HG03175 (cell line): ENCODE data around the gene TSHZ3.

Experiments
- ATAC-seq: cut with Tn5 transposase; IDR thresholded peaks from one replicate; pipeline ENCODE4 v1.9.1; 2021; ENCODE audit warnings: mild to moderate bottlenecking, moderate library complexity; ENCODE audit not compliant: unreplicated experiment

The TSHZ3 gene

DNA sequence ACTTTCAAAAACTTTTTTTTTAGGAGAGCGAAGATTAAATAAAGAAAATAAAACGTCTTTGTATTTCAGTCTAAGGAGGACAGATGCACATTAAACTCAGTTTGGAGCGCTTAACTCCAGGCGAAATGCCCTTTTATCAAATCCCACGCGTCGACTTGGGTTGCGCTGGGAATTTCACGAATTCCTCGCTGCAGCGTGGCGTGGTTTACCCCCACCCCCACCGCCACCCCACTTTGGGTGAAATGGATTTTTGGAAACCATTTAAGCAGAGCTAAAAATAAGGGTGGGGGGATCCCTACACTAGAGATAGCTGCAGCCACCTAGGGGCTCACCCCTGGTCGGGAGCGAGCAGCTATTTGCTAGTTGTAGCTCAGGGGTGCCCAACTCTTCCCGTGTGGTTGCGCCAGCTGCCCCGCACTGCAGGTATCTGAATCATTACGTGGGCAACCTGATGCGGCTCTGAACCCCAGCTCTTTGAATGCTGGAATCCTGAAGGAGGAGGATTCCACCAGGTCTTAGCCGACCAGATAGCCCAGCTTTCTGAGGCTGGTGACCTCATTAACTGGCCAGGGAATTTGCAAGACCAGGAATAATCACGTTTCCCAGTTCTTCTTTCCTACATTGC, 6.5 kb upstream of the TSHZ3 start:
- no peak for ATAC-seq

DNA sequence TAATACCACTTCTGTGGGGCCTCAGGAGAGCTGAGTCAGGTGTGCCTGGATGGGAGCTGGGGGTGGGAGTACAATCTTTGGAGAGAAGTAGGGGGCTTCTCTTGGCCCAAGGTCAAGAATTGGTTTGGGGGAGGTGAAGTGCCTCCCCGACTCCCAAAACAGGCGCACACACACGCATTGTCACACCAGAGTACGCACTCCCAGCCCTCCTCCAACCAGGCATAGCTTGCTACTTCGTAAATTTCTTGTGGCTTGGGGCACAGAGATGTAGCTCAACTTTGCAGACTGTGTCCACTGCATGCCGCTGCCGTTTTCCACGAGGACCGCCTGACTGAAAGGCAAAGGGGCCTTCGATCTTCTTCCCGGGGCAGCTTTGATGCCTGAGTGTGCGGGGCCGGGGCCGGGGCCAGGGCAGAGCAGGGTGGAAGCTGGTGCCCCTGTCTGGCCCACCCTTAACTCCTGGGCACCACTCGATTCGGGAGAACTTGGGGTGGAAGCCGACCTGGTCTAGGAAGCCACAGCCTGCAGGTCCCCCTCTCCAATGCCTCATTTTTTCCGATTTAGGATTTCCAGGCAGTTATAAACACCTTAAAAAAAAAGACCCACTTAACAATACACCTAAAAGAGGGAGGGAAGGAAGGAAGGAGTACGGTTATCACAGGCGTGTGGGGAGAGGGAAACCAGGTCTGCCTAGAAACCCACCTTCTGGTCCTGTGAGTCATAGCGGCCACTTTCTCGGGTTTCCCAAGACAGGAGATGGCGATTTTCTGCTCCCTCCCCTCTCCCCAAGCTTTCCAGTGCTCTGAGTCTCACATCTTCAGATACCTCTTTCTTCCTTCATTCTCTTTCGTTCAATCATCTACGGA, 5.8 kb upstream of the TSHZ3 start:
- no peak for ATAC-seq

DNA sequence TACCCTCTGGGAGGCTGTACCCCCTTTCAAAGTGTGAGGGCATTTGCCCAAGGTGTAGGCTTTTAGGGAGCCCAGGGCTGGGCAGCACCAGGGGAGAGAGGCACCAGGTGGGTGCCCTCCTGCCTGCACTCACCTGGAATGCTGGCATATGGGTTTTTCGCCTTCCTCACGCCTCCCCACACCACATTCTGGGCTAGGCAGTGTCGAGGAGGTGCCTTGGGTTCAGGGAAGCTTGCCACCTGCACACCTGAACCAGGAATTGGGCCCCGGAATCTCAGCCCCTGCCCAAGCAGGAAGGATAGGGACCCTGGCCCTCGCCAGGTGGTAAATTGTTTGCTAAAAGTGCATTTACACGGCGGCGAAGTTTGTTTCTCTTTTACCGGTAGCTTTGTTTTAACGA, 5.1 kb upstream of the TSHZ3 start:
- no peak for ATAC-seq

DNA sequence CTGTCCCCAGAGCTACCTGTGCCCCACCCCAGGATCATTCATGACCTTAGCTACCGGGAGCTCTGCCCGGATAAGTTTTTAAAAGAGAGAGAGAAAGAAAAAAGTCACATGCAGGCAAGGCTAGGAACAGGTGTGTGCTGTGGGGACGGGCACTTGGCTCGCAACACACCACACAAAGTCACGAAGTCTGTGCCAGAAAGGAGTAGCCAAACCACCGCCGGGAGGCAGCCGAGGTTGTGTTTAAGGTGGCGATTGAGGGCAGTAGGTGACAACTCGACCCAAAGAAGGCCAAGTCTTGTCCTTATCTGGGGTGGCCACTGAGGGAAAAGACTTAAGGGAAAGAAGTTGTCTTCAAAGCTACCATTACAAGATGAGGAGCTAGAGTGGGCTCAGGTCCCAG, 4.6 kb upstream of the TSHZ3 start:
- no peak for ATAC-seq

DNA sequence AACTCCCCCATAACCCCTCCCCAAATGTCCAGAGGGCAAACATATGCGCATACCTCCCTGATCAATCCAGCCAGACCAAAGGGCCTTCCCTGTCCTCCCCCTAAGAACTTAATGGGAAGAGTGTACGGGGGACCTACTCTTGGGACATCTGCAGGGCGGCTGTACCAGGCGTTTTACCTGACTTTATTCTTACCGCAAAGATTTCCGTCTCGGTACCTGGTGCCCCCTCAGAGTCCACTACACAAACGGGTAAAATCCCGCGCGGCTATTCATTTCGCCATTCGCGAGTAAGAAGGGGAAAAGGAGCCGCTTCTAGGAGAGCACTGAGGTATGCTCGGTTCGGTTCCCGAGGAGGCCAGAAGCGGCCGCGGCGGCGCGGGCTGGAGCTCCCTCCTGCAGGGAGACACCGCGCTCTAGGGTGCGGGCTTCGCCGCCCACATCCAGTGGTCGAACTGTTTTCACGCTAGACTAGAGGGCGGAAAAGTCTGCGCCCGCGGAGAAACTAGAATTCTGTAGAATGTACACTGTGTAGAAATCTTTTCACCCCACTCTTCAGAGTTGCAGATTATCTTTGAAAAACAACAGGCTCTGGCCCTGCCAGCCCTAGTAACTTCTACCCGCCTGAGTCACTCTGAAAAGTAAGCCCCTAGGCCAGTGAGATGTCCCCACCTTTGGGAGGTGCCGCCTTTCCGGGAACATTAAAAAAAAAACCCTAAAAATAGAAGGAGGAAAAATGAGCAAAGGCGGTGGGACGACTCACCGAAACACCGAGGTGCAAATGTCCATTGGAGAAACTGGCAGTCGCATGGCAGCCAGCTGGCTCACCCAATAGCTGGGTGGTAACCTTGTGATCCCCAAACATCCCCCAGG, 3.8 kb upstream of the TSHZ3 start:
- no peak for ATAC-seq

- ATAC-seq = no peak
Observed at GRCh38 chr19:31352296-31352781, 3.1 kb upstream of the TSHZ3 start.

DNA sequence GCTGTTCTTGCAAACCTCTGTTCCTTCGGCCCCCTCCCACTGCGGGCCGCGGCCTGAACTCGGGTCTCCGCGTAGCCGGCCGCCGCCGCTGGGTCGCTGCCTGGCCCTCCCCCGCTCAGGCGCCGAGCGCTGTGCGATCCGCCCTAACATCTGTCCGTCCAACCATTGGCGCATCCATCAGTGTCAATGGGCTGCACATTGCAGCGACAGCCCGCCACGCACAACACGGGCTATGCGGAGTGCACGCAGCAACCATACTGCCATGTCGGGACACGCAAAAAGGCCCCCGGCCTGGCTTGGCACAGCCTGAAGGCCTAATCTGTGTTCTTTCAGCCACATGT, 2.6 kb upstream of the TSHZ3 start:
- no peak for ATAC-seq

- no peak for ATAC-seq
Observed at GRCh38 chr19:31351056-31351854, 2.0 kb upstream of the TSHZ3 start.

- no peak for ATAC-seq
Observed at GRCh38 chr19:31350693-31351055, 1.4 kb upstream of the TSHZ3 start.

DNA sequence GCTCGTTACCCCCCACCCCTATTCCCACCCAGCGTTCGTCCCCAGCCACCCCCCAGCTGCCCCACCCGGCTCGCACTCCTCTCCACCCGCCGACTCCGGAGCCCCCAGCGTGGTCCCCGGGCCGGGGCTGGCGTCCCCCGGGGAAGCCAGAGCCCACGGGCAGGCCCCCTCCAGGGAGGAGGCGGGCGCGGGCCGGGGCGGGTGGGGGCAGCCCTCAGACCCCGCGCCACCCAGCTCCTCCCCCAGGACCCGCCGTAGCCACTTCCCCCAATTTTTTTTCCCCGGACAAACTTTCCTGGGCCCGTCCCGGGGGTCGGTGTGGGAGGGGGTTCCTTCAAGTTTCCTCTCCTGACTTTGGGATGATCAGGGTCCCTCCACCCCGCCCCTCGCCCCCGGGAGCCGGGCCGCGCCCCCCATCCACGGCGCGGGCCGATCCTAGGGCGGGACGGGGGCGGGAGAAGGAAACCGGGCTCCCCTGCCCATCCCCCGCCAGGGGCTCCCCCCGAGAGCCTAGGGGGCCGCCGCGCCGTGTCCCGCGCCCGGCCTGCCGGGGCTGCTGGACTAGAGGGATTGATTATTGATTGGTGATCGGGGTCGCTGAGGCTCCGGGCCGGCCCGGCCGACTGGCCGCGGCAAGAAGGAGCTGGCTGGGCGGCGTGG, 927 bp upstream of the TSHZ3 start:
- ATAC-seq = no peak

DNA sequence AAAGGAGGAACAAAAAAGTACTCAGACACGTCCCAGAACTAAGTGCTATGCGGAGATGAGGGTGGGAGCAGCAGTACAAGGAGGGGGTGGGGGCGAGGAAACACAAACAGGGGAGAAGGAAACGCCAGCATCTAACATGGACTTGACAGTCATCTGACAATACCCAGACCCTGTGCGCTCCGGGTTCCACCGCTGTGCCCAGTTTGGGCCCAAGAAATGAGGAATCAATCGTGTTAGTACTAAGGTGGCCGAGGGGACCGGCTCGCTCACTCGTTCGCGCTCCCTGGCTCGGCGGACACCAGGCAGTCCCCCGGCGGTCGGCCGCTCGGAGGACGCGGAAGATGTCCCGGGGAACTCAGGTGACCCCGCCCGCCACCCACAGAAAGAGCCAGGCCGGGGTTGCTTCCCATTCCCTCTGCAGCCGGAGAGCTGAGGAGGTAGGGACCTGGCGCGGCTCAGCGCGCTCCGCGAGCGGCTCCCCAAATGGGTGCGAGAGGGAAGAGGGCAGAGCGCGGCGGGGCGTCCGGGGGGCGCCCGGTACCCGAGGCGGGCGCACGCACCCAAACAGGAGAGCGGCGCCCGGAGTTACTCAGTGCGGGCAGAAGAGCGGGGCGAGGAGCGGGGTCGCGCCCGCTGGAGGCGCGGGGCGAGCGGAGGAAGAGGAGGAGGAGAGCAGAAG, 616 bp downstream of the TSHZ3 start:
- ATAC-seq = no peak

DNA sequence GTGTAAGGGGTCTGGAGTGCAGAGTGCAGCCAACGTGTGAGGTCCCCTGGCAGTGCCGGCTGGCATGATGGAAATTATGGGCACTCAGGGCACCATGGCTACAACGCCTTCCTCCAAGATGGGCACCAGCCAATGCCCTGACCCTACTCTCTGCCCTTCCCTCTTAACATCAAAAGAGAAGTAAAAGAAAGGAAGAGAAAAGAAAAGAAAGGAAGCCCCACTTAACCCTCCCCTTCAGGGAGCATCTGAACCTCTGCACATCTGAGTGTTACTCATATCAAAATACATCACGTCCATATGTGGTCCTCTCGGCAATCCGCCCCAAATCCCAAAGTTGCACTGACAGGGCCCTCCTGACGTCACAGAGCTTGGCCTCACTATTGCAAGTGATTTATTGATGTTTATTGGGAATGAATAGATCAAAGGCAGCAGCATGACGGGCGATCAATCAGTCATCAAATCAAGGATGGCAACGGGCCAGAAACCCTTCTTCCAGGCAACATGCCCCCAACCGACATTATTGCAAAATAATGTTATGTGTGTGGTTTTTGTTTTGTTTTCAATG, 1.3 kb downstream of the TSHZ3 start:
- no peak for ATAC-seq

DNA sequence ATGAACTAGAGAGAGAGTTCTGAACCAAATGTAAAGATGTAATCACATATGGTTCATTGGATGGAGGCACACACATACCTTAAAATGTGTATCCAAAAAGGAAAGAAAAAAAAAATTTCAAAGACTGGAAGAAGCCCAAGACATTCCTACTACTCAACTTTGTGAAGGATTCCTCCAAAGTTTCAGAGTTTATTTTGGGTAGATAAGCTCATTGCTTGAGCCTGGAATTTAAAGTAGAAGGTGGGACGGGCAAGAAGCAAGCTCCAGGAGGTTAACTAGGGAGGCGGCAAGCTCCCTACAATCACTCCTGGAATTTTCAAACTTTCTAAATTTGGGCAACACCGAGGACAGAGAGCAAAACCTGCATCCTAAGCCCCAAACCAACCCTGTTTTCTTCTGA, 1.9 kb downstream of the TSHZ3 start:
- no peak for ATAC-seq

GRCh38 chr19:31346184-31347059, 2.8 kb downstream of the TSHZ3 start:
- no peak for ATAC-seq

- ATAC-seq = no peak
Observed at GRCh38 chr19:31344403-31344802, 4.8 kb downstream of the TSHZ3 start.

GRCh38 chr19:31342926-31343325, 6.3 kb downstream of the TSHZ3 start:
- no peak for ATAC-seq

GRCh38 chr19:31340042-31341025, 8.9 kb downstream of the TSHZ3 start:
- ATAC-seq = no peak
